ENCODE results near the gene IGFBP5. TPM values are rescaled to one million over a fixed set of nuclear protein-coding genes. Genes with fewer than 3 reads are reported as not detected.

Gene IGFBP5
- total RNA-seq, 4 donors from 2014 or later = 480 to 2,812 (median 618) TPM

DNA sequence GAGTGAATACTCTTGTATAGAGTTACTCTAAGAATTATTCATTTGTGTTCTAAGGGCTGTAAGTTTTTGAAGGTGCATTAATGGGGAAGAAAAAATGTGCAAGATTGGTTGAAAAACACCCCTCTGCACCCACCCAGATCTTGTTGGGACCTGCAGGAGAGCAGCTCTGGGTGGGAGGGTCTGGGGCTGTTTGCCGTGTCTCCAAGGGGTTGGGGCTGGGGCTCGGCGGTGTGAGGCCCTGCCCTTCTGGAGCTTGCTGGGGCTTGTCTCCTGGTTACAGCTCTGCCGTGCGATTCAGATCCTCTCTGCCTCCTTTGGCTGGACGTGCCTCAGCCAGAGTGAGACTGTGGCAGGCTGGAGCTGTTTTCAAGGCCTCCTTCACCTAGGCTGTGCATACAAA, 36.1 kb downstream of the IGFBP5 start:
- no peak for DNase-seq

DNA sequence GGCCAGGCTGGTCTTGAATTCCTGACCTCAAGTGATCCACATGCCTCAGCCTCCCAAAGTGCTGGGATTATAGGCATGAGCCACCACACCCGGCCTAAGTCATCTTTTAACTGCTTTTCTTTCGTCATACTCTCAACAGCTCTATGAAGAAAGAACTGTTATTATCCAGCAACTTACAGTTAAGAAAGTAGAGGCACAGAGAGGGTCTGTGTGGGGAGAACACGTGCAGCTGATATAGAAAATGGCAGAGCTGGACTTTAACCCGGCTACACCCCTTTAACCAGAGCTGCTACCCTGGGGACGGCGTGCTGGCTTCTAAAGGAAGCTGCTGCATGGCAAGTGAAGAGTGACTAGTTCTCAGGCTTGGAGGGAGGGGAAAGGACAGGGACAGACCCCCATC, 36.6 kb downstream of the IGFBP5 start:
- Histone ChIP-seq H3K9me3 (no peaks in the 10 kb centered on the region), H3K4me1 (no peaks in the 10 kb centered on the region), H3K27ac (no peak overlapping the region), H3K4me3 (no peak overlapping the region), H3K36me3 (no peaks in the 10 kb centered on the region), H3K27me3 (no peaks in the 10 kb centered on the region)
- no peak for DNase-seq
- TF ChIP-seq POLR2A (IDR thresholded peaks at IDR 0.05) = no peak
- TF ChIP-seq, protein P1, sequence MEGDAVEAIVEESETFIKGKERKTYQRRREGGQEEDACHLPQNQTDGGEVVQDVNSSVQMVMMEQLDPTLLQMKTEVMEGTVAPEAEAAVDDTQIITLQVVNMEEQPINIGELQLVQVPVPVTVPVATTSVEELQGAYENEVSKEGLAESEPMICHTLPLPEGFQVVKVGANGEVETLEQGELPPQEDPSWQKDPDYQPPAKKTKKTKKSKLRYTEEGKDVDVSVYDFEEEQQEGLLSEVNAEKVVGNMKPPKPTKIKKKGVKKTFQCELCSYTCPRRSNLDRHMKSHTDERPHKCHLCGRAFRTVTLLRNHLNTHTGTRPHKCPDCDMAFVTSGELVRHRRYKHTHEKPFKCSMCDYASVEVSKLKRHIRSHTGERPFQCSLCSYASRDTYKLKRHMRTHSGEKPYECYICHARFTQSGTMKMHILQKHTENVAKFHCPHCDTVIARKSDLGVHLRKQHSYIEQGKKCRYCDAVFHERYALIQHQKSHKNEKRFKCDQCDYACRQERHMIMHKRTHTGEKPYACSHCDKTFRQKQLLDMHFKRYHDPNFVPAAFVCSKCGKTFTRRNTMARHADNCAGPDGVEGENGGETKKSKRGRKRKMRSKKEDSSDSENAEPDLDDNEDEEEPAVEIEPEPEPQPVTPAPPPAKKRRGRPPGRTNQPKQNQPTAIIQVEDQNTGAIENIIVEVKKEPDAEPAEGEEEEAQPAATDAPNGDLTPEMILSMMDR (IDR thresholded peaks at IDR 0.05) = no peak
- intact Hi-C loops (cut with DNase I; ENCODE audit: low total_unique reads) = no loop called here

More for the DNA sequence above, 36.1 kb downstream of the IGFBP5 start:
- H3K4me1 ChIP-seq = no peaks in the 10 kb centered on the region
- H3K4me3 ChIP-seq = no peak overlapping the region
- TF ChIP-seq, protein P1 (IDR thresholded peaks at IDR 0.05) = no peak
- TF ChIP-seq POLR2A (IDR thresholded peaks at IDR 0.05) = no peak
- no peaks in the 10 kb centered on the region for H3K36me3 ChIP-seq
- no peaks in the 10 kb centered on the region for H3K27me3 ChIP-seq
- no peaks in the 10 kb centered on the region for H3K9me3 ChIP-seq
- H3K27ac ChIP-seq = no peak overlapping the region
- intact Hi-C loops (cut with DNase I; ENCODE audit: low total_unique reads) = no loop called here

DNA sequence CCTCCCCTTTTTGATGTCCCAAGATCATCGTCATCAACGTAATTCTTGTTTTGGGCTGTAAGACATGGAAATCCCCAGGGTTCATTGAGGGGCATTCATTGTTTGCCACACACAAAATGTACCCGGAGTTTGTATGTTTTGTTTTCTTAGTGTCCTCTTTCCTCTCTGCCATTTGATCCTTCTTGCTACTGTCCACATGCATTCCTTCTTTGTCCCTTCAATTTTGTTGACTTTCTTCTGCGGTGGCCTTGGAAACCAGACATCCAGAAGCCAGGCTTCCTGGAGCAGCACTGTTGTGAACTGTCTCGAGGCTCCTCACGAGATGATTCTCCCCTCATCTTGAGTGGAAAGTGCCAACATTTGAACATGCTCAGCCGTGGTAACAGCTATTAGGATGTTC, 37.4 kb downstream of the IGFBP5 start:
- H3K4me3 ChIP-seq = no peak overlapping the region
- H3K36me3 ChIP-seq = no peaks in the 10 kb centered on the region
- TF ChIP-seq, protein P1 (IDR thresholded peaks at IDR 0.05) = no peak
- no peak for TF ChIP-seq POLR2A (IDR thresholded peaks at IDR 0.05)
- no peak for DNase-seq
- no peaks in the 10 kb centered on the region for H3K9me3 ChIP-seq
- H3K27ac ChIP-seq = no peak overlapping the region
- intact Hi-C loops (cut with DNase I; ENCODE audit: low total_unique reads) = no loop called here
- H3K27me3 ChIP-seq = no peaks in the 10 kb centered on the region
- H3K4me1 ChIP-seq = no peaks in the 10 kb centered on the region

DNA sequence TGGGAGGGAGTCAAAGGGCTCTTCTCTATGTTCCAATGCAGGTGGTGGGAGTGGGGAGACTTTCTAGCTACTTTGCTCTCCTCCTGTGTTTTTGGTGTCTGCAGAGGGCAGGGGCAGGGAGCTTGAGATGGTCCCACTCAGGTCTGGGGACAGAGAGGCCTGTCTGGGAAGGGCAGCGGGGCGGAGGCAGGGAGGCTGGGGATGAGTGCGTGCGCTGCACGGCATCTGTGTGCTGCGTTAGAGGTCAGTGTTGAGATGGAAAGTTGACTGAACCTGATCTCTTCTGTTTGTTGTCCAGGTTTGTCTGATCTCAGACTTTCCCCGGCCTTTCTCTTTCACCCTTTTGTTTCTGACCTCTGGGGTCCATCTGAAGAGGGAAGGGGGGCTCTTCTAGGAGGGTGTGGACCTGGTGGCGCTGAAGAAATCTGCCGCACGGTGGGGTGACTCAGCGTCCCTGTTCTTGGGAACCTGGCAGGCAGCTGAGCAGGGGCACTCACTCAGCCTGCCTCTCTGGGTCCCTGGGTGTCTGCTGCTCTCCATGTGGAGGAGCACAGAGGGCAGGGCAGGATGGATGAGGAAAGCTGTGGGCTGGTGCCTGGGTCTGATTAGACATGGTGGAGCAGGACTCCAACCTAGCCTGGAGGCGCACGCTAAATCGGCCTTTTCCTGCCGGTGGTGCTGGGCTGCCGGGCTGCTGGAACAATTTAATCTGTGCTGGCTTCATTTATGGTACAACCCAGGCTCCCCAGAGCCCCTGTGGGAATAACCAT, 38.1 kb downstream of the IGFBP5 start:
- Histone ChIP-seq H3K27me3 (no peaks in the 10 kb centered on the region), H3K4me1 (no peaks in the 10 kb centered on the region), H3K36me3 (no peaks in the 10 kb centered on the region), H3K4me3 (no peak overlapping the region), H3K9me3 (no peaks in the 10 kb centered on the region), H3K27ac (no peak overlapping the region)
- intact Hi-C loops (cut with DNase I; ENCODE audit: low total_unique reads) = no loop called here
- no peak for TF ChIP-seq POLR2A (IDR thresholded peaks at IDR 0.05)
- TF ChIP-seq, protein P1 (IDR thresholded peaks at IDR 0.05) = no peak
- DNase-seq = no peak

DNA sequence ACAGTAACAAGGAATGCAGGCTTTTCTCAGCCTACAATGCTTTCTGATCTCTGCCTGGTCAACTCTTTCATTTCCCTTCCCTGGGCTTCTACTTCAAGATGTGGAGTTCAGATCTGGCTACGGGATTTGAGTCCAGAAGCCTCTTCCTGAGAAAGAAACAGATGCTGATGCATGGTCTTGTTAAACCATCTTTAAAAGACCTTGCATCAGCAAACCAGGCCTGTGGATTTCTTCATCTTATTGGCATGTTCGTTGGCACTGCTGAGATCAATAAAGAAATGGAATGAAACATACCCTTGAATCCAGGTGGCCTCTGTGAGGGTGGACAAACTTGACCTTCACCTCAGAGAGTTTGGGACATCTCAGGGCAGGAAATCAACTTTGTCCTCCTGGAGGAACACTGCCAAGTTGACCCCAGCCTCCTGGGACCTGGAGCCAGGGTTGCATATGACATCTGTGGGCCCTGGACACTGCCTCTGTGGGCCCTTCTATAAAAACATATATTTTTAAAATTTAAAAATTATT, 40.8 kb downstream of the IGFBP5 start:
- no peak overlapping the region for H3K27ac ChIP-seq
- H3K9me3 ChIP-seq = no peaks in the 10 kb centered on the region
- TF ChIP-seq, protein P1 (IDR thresholded peaks at IDR 0.05) = no peak
- TF ChIP-seq POLR2A (IDR thresholded peaks at IDR 0.05) = no peak
- no peaks in the 10 kb centered on the region for H3K36me3 ChIP-seq
- no peak overlapping the region for H3K4me3 ChIP-seq
- H3K4me1 ChIP-seq = no peaks in the 10 kb centered on the region
- H3K27me3 ChIP-seq = no peaks in the 10 kb centered on the region
- DNase-seq = no peak
- intact Hi-C loops (cut with DNase I; ENCODE audit: low total_unique reads) = no loop called here
